Heart left ventricle (tissue), 13 donors: ENCODE data around the gene SLC22A4.

ENCODE experiments used
- CTCF ChIP-seq, 12 donors: fragments of 200-600 bp; sonication (generic) in 4 of 12; IDR thresholded peaks; one replicate each; pipeline versions ENCODE4 v1.5.0 to v1.8.0; 2018 to 2022; ENCODE audit warnings: antibody characterized with exemption in 12 of 12, mild to moderate bottlenecking in 5 of 12
- POLR2A ChIP-seq, 2 donors: fragments of 450-650 bp; IDR thresholded peaks; one replicate each; pipeline ENCODE4 v1.6.1; 2017; ENCODE audit warnings: antibody characterized with exemption in 2 of 2, mild to moderate bottlenecking in 2 of 2, moderate library complexity in 2 of 2
- donor health status: ischemic (EF 13 %, LVEDD 7.1; RV severe dilation, severe dysfunction).
- donor health status: DM: no; HTN: yes; CAD: no.
- donor health status: DM: no; HTN: no; CAD: no.
- donor health status: ischemic (EF 25% LVEDD 6.9; RV normal size, moderate dysfunction).
- donor health status: ischemic (EF 25% LVEDD 5.7; RV mildly dilated, moderate dysfunction).
- donor health status: ischemic (EF 35%, LVEDD 5.7; RV mildly dilated, moderate dysfunction).
- donor health status: nonischemic (EF 11% LVEDD 7.7; RV severe dilation, severe dysfunction).
- donor health status: DM: yes; HTN: yes; CAD: no.
- donor health status: PGD.
- donor health status: ischemic (EF 29% LVEDD 5.4; RV normal size, mild dysfunction).
- donor health status: nonischemic (EF 23%, LVEDD 6.1; RV moderate dilation, normal function).

GRCh38 chr5:132377738-132378137 is 83.5 kb downstream of the SLC22A4 start:
- TF ChIP-seq POLR2A (IDR thresholded peaks at IDR 0.05), result no peak
- no peak for TF ChIP-seq CTCF (IDR thresholded peaks at IDR 0.05)
